ENCODE measurements around the gene MCEMP1.

Gene MCEMP1

GRCh38 chr19:7639863-7640348, 37.0 kb upstream of the MCEMP1 start:
- TF ChIP-seq CEBPB (IDR thresholded peaks at IDR 0.05): no peak

GRCh38 chr19:7640803-7641202, 36.1 kb upstream of the MCEMP1 start:
- no peak for TF ChIP-seq RAD21 (IDR thresholded peaks at IDR 0.05; ENCODE audit: low read depth)
- TF ChIP-seq EGR1 (IDR thresholded peaks at IDR 0.05): no peak
- no peak for TF ChIP-seq TAF1 (IDR thresholded peaks at IDR 0.05; ENCODE audit: low read depth)
- TF ChIP-seq FOXM1 (IDR thresholded peaks at IDR 0.05; ENCODE audit: borderline replicate concordance, low read depth): no peak
- TF ChIP-seq CREB1 (IDR thresholded peaks at IDR 0.05; ENCODE audit: low read depth): no peak
- TF ChIP-seq ZBTB7A (IDR thresholded peaks at IDR 0.05; ENCODE audit: low read depth): no peak
- no peak for TF ChIP-seq YY1 (IDR thresholded peaks at IDR 0.05; ENCODE audit: low read depth)
- no peak for TF ChIP-seq EP300 (IDR thresholded peaks at IDR 0.05; ENCODE audit: borderline replicate concordance)
- TF ChIP-seq MAX (IDR thresholded peaks at IDR 0.05): no peak

- TF ChIP-seq TAF1 (IDR thresholded peaks at IDR 0.05; ENCODE audit: low read depth) (no peak), YY1 (IDR thresholded peaks at IDR 0.05; ENCODE audit: low read depth) (no peak), FOXM1 (IDR thresholded peaks at IDR 0.05; ENCODE audit: borderline replicate concordance, low read depth) (no peak), EGR1 (IDR thresholded peaks at IDR 0.05) (no peak), REST (IDR thresholded peaks at IDR 0.05; ENCODE audit: low read depth) (no peak), MAX (IDR thresholded peaks at IDR 0.05) (no peak), ZBTB7A (IDR thresholded peaks at IDR 0.05; ENCODE audit: low read depth) (no peak), TCF12 (IDR thresholded peaks at IDR 0.05; ENCODE audit: low read depth) (no peak), NFIC (IDR thresholded peaks at IDR 0.05) (no peak), TEAD4 (IDR thresholded peaks at IDR 0.05) (no peak), USF1 (IDR thresholded peaks at IDR 0.05) (no peak), RAD21 (IDR thresholded peaks at IDR 0.05; ENCODE audit: low read depth) (no peak), CREB1 (IDR thresholded peaks at IDR 0.05; ENCODE audit: low read depth) (no peak), CEBPB (IDR thresholded peaks at IDR 0.05) (no peak), EP300 (IDR thresholded peaks at IDR 0.05; ENCODE audit: borderline replicate concordance) (no peak)
Measured at GRCh38 chr19:7641290-7642276, 35.3 kb upstream of the MCEMP1 start.

- TF ChIP-seq EP300 (IDR thresholded peaks at IDR 0.05; ENCODE audit: borderline replicate concordance): no peak
Measured at GRCh38 chr19:7642295-7643030, 34.4 kb upstream of the MCEMP1 start.

- no peak for TF ChIP-seq CEBPB (IDR thresholded peaks at IDR 0.05)
- no peak for TF ChIP-seq CREB1 (IDR thresholded peaks at IDR 0.05; ENCODE audit: low read depth)
- no peak for TF ChIP-seq TCF12 (IDR thresholded peaks at IDR 0.05; ENCODE audit: low read depth)
- TF ChIP-seq TAF1 (IDR thresholded peaks at IDR 0.05; ENCODE audit: low read depth): no peak
- TF ChIP-seq REST (IDR thresholded peaks at IDR 0.05; ENCODE audit: low read depth): no peak
- TF ChIP-seq RAD21 (IDR thresholded peaks at IDR 0.05; ENCODE audit: low read depth): no peak
- TF ChIP-seq TEAD4 (IDR thresholded peaks at IDR 0.05): no peak
- no peak for TF ChIP-seq NFIC (IDR thresholded peaks at IDR 0.05)
- TF ChIP-seq FOXM1 (IDR thresholded peaks at IDR 0.05; ENCODE audit: borderline replicate concordance, low read depth): no peak
- no peak for TF ChIP-seq YY1 (IDR thresholded peaks at IDR 0.05; ENCODE audit: low read depth)
- TF ChIP-seq MAX (IDR thresholded peaks at IDR 0.05): no peak
- TF ChIP-seq EP300 (IDR thresholded peaks at IDR 0.05; ENCODE audit: borderline replicate concordance): no peak
- TF ChIP-seq ZBTB7A (IDR thresholded peaks at IDR 0.05; ENCODE audit: low read depth): no peak
- TF ChIP-seq USF1 (IDR thresholded peaks at IDR 0.05): no peak
Measured at GRCh38 chr19:7643031-7643415, 33.9 kb upstream of the MCEMP1 start.
